Measurements from ENCODE around the gene CFAP61.
"Not testable (repeated sequence)": the region's sequence is repeated elsewhere in the genome, so short reads cannot be mapped to it uniquely, and the experiment has no call there.

Gene CFAP61

DNA sequence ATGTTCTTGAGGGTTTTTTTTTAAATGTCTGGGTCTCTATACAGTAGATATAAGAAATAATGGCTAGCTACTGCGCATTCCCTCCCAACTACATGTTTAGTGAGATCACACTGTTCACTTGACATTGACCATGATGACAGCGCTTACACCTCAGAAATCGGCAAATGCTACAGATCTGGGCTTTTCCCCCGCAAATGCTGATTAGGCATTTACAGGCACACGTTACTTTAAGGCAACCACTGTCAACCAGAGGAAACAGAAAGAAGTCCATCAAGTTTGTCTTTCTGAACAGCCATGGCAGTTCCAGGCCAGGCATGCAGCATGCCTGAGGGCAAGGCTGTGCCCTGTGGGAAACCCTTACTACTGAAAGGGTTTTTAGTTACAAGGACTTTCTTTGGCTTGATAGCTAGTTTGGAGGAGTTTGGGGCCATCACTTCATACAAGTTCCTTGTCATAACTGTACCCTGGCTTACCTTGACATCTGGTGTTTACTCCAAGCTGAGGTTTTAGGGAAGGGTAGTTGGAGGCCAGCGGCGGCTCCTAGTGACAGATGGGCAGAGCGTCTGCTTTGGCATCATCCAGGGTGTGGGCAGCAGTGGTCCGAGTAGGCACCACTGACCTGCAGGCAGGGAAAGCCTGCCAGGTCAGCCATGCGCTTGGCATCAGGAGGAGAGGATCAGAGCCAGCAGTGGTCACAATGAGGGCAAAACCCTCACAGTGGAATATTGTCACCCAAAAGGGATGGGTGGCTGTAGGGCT, 43.0 kb downstream of the CFAP61 start:
- Histone ChIP-seq H3K27me3 (ENCODE audit: control insufficient read depth, insufficient read depth, low read length) (no peaks in the 10 kb centered on the region), H3K27ac (ENCODE audit: low read depth, low read length) (no peak overlapping the region), H3K9me3 (ENCODE audit: control insufficient read depth, insufficient read depth, low read length) (no peaks in the 10 kb centered on the region), H3K36me3 (ENCODE audit: control insufficient read depth, insufficient read depth, low read length) (no peaks in the 10 kb centered on the region), H3K9ac (ENCODE audit: low read depth, low read length) (no peak overlapping the region), H3K4me3 (ENCODE audit: low read depth, low read length) (no peak overlapping the region), H3K4me1 (ENCODE audit: control insufficient read depth, insufficient read depth, low read length) (no peaks in the 10 kb centered on the region)

DNA sequence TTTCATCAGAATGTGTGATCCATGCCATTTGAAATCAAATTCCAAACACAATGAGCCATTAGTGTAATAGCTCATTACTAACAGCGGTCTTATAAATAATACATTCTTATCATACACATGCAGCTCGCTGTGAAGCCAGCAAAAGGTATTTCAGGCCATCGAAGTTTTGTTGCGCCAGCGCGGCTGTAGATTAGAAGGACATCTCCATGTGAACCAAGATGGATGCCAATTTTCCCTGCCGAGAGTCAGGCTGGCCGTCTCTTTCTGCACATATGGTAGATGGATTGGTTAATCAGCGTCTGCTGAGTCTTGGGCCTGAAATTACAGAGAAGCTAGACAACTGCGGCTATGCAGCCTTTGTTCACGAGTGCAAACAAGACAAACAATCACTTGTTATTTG, 44.1 kb downstream of the CFAP61 start:
- Histone ChIP-seq H3K9ac (ENCODE audit: low read depth, low read length) (no peak overlapping the region), H3K27me3 (ENCODE audit: control insufficient read depth, insufficient read depth, low read length) (no peaks in the 10 kb centered on the region), H3K4me1 (ENCODE audit: control insufficient read depth, insufficient read depth, low read length) (no peaks in the 10 kb centered on the region), H3K36me3 (ENCODE audit: control insufficient read depth, insufficient read depth, low read length) (no peaks in the 10 kb centered on the region), H3K9me3 (ENCODE audit: control insufficient read depth, insufficient read depth, low read length) (no peaks in the 10 kb centered on the region), H3K27ac (ENCODE audit: low read depth, low read length) (no peak overlapping the region), H3K4me3 (ENCODE audit: low read depth, low read length) (no peak overlapping the region)

DNA sequence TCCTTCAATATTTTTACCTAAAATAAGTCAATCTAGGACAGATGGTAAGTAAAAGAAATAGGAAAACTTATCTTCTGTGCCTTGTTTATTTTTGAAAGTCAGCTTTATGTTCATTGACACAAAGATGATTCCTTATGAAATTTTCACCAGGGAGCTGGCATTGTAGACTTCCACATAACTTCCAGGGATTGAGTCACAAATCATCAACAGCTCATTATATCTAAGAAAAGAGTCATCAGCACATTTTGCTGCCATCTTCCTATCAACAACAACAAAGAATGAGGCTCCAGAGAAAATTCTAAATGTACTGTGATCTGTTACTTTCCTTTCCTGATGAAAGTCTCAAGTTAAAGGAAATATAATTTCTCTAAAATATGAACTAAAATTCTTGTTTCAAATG, 48.5 kb downstream of the CFAP61 start:
- H3K36me3 ChIP-seq (ENCODE audit: control insufficient read depth, insufficient read depth, low read length) = no peaks in the 10 kb centered on the region

GRCh38 chr20:20102163-20102562, 49.8 kb downstream of the CFAP61 start:
- no peaks in the 10 kb centered on the region for H3K27me3 ChIP-seq (ENCODE audit: control insufficient read depth, insufficient read depth, low read length)
- H3K4me1 ChIP-seq (ENCODE audit: control insufficient read depth, insufficient read depth, low read length) = peaks cover 13% of the 10 kb centered on the region
- no peak overlapping the region for H3K4me3 ChIP-seq (ENCODE audit: low read depth, low read length)
- no peak overlapping the region for H3K9ac ChIP-seq (ENCODE audit: low read depth, low read length)
- H3K36me3 ChIP-seq (ENCODE audit: control insufficient read depth, insufficient read depth, low read length) = no peaks in the 10 kb centered on the region
- no peak overlapping the region for H3K27ac ChIP-seq (ENCODE audit: low read depth, low read length)
- H3K9me3 ChIP-seq (ENCODE audit: control insufficient read depth, insufficient read depth, low read length) = no peaks in the 10 kb centered on the region

More for the DNA sequence above, 48.5 kb downstream of the CFAP61 start:
- H3K9ac ChIP-seq (ENCODE audit: low read depth, low read length) = no peak overlapping the region
- peaks cover under 1% of the 10 kb centered on the region; the same call in 1 of the 2 replicates for H3K4me1 ChIP-seq (ENCODE audit: control insufficient read depth, insufficient read depth, low read length)
- H3K9me3 ChIP-seq (ENCODE audit: control insufficient read depth, insufficient read depth, low read length) = no peaks in the 10 kb centered on the region
- H3K4me3 ChIP-seq (ENCODE audit: low read depth, low read length) = no peak overlapping the region
- no peak overlapping the region for H3K27ac ChIP-seq (ENCODE audit: low read depth, low read length)
- no peaks in the 10 kb centered on the region for H3K27me3 ChIP-seq (ENCODE audit: control insufficient read depth, insufficient read depth, low read length)

- Histone ChIP-seq H3K27me3 (ENCODE audit: control insufficient read depth, insufficient read depth, low read length) (no peaks in the 10 kb centered on the region), H3K9ac (ENCODE audit: low read depth, low read length) (no peak overlapping the region), H3K27ac (ENCODE audit: low read depth, low read length) (no peak overlapping the region), H3K9me3 (ENCODE audit: control insufficient read depth, insufficient read depth, low read length) (no peaks in the 10 kb centered on the region), H3K36me3 (ENCODE audit: control insufficient read depth, insufficient read depth, low read length) (no peaks in the 10 kb centered on the region), H3K4me1 (ENCODE audit: control insufficient read depth, insufficient read depth, low read length) (peaks cover 18% of the 10 kb centered on the region), H3K4me3 (ENCODE audit: low read depth, low read length) (no peak overlapping the region)
Measured at GRCh38 chr20:20102716-20103258, 50.5 kb downstream of the CFAP61 start.

DNA sequence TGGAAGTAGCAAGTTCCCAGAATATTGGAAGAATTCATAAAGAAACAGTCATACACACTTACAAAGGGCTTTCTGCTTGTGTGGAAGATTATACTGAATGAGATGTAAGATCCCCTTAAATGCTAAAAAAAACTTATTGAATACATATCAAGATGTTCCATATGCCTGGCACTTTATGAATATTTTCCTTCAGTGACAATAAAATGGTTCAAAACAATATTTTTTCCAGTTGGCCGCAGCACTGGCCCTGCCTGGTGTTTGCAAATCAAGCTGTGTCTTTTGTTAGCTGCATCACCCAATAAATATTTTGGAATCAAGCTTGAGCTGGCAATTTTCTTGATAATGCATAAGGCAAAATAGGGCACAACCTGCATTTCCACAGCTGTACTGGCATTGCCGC, 51.2 kb downstream of the CFAP61 start:
- Histone ChIP-seq H3K36me3 (ENCODE audit: control insufficient read depth, insufficient read depth, low read length) (no peaks in the 10 kb centered on the region), H3K27me3 (ENCODE audit: control insufficient read depth, insufficient read depth, low read length) (no peaks in the 10 kb centered on the region), H3K9ac (ENCODE audit: low read depth, low read length) (no peak overlapping the region), H3K4me1 (ENCODE audit: control insufficient read depth, insufficient read depth, low read length) (peaks cover 18% of the 10 kb centered on the region), H3K9me3 (ENCODE audit: control insufficient read depth, insufficient read depth, low read length) (no peaks in the 10 kb centered on the region), H3K4me3 (ENCODE audit: low read depth, low read length) (no peak overlapping the region), H3K27ac (ENCODE audit: low read depth, low read length) (no peak overlapping the region)

GRCh38 chr20:20123187-20123586, 70.9 kb downstream of the CFAP61 start:
- H3K4me1 ChIP-seq (ENCODE audit: control insufficient read depth, insufficient read depth, low read length); H3K9ac ChIP-seq (ENCODE audit: low read depth, low read length); H3K27ac ChIP-seq (ENCODE audit: low read depth, low read length); H3K27me3 ChIP-seq (ENCODE audit: control insufficient read depth, insufficient read depth, low read length); H3K9me3 ChIP-seq (ENCODE audit: control insufficient read depth, insufficient read depth, low read length); H3K36me3 ChIP-seq (ENCODE audit: control insufficient read depth, insufficient read depth, low read length); H3K4me3 ChIP-seq (ENCODE audit: low read depth, low read length): not testable (repeated sequence)

- peaks cover 23% of the 10 kb centered on the region for H3K9me3 ChIP-seq (ENCODE audit: control insufficient read depth, insufficient read depth, low read length)
- no peak overlapping the region for H3K4me3 ChIP-seq (ENCODE audit: low read depth, low read length)
- H3K27ac ChIP-seq (ENCODE audit: low read depth, low read length) = no peak overlapping the region
- H3K27me3 ChIP-seq (ENCODE audit: control insufficient read depth, insufficient read depth, low read length) = no peaks in the 10 kb centered on the region
- H3K36me3 ChIP-seq (ENCODE audit: control insufficient read depth, insufficient read depth, low read length) = no peaks in the 10 kb centered on the region
- H3K4me1 ChIP-seq (ENCODE audit: control insufficient read depth, insufficient read depth, low read length) = no peaks in the 10 kb centered on the region
- no peak overlapping the region for H3K9ac ChIP-seq (ENCODE audit: low read depth, low read length)
Measured at GRCh38 chr20:20130399-20130798, 78.1 kb downstream of the CFAP61 start.

- Histone ChIP-seq H3K9me3 (ENCODE audit: control insufficient read depth, insufficient read depth, low read length) (peaks cover 9% of the 10 kb centered on the region), H3K27ac (ENCODE audit: low read depth, low read length) (no peak overlapping the region), H3K27me3 (ENCODE audit: control insufficient read depth, insufficient read depth, low read length) (no peaks in the 10 kb centered on the region), H3K36me3 (ENCODE audit: control insufficient read depth, insufficient read depth, low read length) (no peaks in the 10 kb centered on the region), H3K4me1 (ENCODE audit: control insufficient read depth, insufficient read depth, low read length) (no peaks in the 10 kb centered on the region), H3K9ac (ENCODE audit: low read depth, low read length) (no peak overlapping the region), H3K4me3 (ENCODE audit: low read depth, low read length) (no peak overlapping the region)
Measured at GRCh38 chr20:20134941-20135575, 82.7 kb downstream of the CFAP61 start.

GRCh38 chr20:20136313-20136712, 84.0 kb downstream of the CFAP61 start:
- Histone ChIP-seq H3K9me3 (ENCODE audit: control insufficient read depth, insufficient read depth, low read length) (peaks cover 6% of the 10 kb centered on the region; the same call in 1 of the 2 replicates), H3K4me1 (ENCODE audit: control insufficient read depth, insufficient read depth, low read length) (no peaks in the 10 kb centered on the region), H3K27me3 (ENCODE audit: control insufficient read depth, insufficient read depth, low read length) (no peaks in the 10 kb centered on the region), H3K27ac (ENCODE audit: low read depth, low read length) (no peak overlapping the region), H3K9ac (ENCODE audit: low read depth, low read length) (no peak overlapping the region), H3K4me3 (ENCODE audit: low read depth, low read length) (no peak overlapping the region), H3K36me3 (ENCODE audit: control insufficient read depth, insufficient read depth, low read length) (no peaks in the 10 kb centered on the region)

- H3K36me3 ChIP-seq (ENCODE audit: control insufficient read depth, insufficient read depth, low read length) = no peaks in the 10 kb centered on the region
- peaks cover 6% of the 10 kb centered on the region; the same call in 1 of the 2 replicates for H3K9me3 ChIP-seq (ENCODE audit: control insufficient read depth, insufficient read depth, low read length)
- no peak overlapping the region for H3K27ac ChIP-seq (ENCODE audit: low read depth, low read length)
- H3K9ac ChIP-seq (ENCODE audit: low read depth, low read length) = no peak overlapping the region
- no peak overlapping the region for H3K4me3 ChIP-seq (ENCODE audit: low read depth, low read length)
- no peaks in the 10 kb centered on the region for H3K27me3 ChIP-seq (ENCODE audit: control insufficient read depth, insufficient read depth, low read length)
- no peaks in the 10 kb centered on the region for H3K4me1 ChIP-seq (ENCODE audit: control insufficient read depth, insufficient read depth, low read length)
Measured at GRCh38 chr20:20137851-20138250, 85.5 kb downstream of the CFAP61 start.

Data from HUES48 (cell line).